ENCODE data around the gene SUOX.
A peak's percentile ranks its signal among the peaks of the same experiment; 100 is the strongest.
"Not testable (repeated sequence)": the region's sequence is repeated elsewhere in the genome, so short reads cannot be mapped to it uniquely, and the experiment has no call there.

Gene SUOX

DNA sequence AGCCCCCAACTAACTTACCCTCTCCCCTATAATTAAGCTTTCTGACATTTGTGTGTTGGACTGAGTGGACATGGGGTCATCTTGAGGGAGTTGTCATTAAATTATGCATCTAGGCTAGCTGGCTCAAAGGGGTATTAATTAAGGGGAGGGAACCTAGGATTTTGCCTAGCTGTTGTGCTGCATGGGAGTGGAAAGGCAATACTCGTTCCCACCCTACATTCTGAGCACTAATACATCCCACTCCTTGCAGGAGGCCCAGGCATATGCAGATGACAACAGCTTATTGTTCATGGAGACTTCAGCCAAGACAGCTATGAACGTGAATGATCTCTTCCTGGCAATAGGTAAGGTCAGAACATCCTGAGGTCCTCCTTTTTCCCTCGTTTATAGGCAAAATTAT is 6.0 kb upstream of the SUOX start:
- DNase-seq (ENCODE audit: low read depth) = no peak
- no peak overlapping the region for H3K4me3 ChIP-seq (ENCODE audit: low read depth, low read length)
- TF ChIP-seq, protein P1, sequence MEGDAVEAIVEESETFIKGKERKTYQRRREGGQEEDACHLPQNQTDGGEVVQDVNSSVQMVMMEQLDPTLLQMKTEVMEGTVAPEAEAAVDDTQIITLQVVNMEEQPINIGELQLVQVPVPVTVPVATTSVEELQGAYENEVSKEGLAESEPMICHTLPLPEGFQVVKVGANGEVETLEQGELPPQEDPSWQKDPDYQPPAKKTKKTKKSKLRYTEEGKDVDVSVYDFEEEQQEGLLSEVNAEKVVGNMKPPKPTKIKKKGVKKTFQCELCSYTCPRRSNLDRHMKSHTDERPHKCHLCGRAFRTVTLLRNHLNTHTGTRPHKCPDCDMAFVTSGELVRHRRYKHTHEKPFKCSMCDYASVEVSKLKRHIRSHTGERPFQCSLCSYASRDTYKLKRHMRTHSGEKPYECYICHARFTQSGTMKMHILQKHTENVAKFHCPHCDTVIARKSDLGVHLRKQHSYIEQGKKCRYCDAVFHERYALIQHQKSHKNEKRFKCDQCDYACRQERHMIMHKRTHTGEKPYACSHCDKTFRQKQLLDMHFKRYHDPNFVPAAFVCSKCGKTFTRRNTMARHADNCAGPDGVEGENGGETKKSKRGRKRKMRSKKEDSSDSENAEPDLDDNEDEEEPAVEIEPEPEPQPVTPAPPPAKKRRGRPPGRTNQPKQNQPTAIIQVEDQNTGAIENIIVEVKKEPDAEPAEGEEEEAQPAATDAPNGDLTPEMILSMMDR (IDR thresholded peaks at IDR 0.05; ENCODE audit: low read depth, low read length) = no peak
- TF ChIP-seq POLR2A (IDR thresholded peaks at IDR 0.05; ENCODE audit: extremely low read depth, insufficient read length) (no peak), MYC (IDR thresholded peaks at IDR 0.05; ENCODE audit: low read depth, low read length) (no peak)
- TF ChIP-seq, protein P2, sequence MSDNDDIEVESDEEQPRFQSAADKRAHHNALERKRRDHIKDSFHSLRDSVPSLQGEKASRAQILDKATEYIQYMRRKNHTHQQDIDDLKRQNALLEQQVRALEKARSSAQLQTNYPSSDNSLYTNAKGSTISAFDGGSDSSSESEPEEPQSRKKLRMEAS (IDR thresholded peaks at IDR 0.05; ENCODE audit: low read depth, low read length) = no peak

DNA sequence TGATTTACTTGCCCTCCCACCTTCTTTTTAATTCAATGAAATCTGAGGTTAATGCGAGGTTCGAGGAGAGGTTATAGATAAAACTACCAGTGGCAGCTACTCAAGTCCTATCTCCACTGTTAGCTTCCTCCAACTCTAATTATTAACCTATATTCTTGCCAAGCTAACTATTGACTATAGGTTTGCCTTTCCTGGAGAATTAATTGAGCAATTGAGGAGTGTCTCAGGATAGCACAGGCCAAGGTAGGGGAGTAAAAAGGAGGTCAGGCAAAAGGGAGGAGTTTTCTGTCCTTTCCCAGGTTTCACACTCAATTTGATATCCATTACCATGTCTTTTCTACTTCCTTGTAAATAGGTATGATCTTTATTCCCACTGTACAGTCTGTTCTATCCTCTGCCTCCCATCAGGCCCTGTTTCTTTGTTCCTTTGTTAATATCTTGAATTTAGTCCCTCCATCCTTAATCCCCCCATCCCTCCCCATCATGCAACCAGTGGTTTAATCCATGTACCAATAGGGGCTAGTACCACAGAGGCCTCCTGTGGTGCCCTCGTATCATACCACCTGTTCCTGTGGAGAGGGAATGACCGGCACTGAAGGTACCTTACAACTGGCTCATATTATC is 3.7 kb upstream of the SUOX start:
- no peak for TF ChIP-seq POLR2A (IDR thresholded peaks at IDR 0.05; ENCODE audit: extremely low read depth, insufficient read length)
- TF ChIP-seq MYC (IDR thresholded peaks at IDR 0.05; ENCODE audit: low read depth, low read length) = no peak
- TF ChIP-seq, protein P1 (IDR thresholded peaks at IDR 0.05; ENCODE audit: low read depth, low read length) = no peak
- TF ChIP-seq, protein P2 (IDR thresholded peaks at IDR 0.05; ENCODE audit: low read depth, low read length) = no peak
- DNase-seq (ENCODE audit: low read depth) = no peak
- H3K4me3 ChIP-seq (ENCODE audit: low read depth, low read length) = no peak overlapping the region

DNA sequence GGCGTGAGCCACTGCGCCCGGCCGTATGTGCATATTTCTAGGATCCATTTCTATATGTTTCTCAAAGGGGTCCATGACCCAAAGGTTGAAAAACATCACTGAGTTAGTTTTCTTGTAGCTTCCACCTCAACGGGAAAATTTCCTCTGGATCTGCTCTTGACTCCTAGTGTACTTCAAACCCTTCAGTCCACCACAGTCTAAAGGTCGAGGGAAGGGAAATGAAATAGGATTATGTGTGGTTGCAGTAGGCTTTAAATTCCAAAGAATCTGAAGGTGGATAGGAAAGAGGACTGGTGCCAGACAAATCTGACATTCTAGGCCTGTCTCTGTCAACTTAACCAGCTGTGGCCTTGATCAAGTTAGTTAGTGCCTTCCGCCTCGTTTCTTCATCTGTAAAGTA is 1.7 kb upstream of the SUOX start:
- TF ChIP-seq MYC (IDR thresholded peaks at IDR 0.05; ENCODE audit: low read depth, low read length) (no peak), POLR2A (IDR thresholded peaks at IDR 0.05; ENCODE audit: extremely low read depth, insufficient read length) (no peak)
- TF ChIP-seq, protein P1 (IDR thresholded peaks at IDR 0.05; ENCODE audit: low read depth, low read length) = no peak
- TF ChIP-seq, protein P2 (IDR thresholded peaks at IDR 0.05; ENCODE audit: low read depth, low read length) = no peak
- no peak overlapping the region for H3K4me3 ChIP-seq (ENCODE audit: low read depth, low read length)
- no peak for DNase-seq (ENCODE audit: low read depth)

DNA sequence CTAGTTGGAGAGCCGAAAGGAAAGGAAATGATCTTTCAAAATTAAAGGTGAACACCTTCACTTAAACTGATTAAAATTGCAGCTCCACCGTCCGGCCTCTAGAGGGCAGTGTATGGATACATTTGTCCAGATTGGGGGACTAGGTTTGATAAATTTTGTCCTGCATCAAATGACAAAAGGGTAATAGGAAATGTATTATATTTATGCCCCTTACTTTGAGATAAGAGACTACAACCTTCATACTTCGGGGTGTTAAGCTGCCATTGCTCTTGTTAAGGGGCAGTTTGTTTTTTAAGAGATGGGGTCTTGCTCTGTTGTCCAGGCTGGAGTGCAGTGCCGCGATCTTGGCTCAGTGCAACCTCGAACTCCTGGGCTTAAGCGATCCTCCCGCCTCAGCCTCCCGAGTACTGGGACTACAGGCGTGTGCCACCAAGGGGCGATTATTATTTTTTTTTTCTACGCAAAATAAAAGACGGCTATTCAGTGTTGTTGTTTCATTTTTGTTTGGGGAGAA is 818 bp upstream of the SUOX start:
- no peak for TF ChIP-seq MYC (IDR thresholded peaks at IDR 0.05; ENCODE audit: low read depth, low read length)
- TF ChIP-seq, protein P1 (IDR thresholded peaks at IDR 0.05; ENCODE audit: low read depth, low read length) = peak; percentile 78
- DNase-seq (ENCODE audit: low read depth) = peak; percentile 71
- no peak overlapping the region for H3K4me3 ChIP-seq (ENCODE audit: low read depth, low read length)

DNA sequence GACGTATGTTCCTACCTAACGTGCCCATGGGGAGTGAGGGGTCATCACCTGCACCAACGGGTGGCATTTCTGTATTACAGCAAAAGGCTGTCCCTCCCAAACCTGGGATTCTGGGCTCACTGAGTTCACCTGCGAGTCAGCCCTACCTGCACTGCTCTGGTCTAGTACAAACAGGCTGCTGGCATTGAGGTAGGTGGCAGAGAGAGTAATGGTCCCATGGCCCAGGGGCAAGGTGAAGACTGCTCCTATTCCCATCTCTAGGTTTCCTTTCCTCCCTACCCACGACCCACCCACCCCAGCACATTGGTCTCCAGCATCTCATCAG is 421 bp downstream of the SUOX start:
- no peak for TF ChIP-seq POLR2A (IDR thresholded peaks at IDR 0.05; ENCODE audit: extremely low read depth, insufficient read length)
- TF ChIP-seq, protein P2 (IDR thresholded peaks at IDR 0.05; ENCODE audit: low read depth, low read length) = no peak
- TF ChIP-seq MYC (IDR thresholded peaks at IDR 0.05; ENCODE audit: low read depth, low read length) = no peak
- TF ChIP-seq, protein P1 (IDR thresholded peaks at IDR 0.05; ENCODE audit: low read depth, low read length) = no peak
- H3K4me3 ChIP-seq (ENCODE audit: low read depth, low read length) = no peak overlapping the region
- peak; percentile 11 for DNase-seq (ENCODE audit: low read depth)

DNA sequence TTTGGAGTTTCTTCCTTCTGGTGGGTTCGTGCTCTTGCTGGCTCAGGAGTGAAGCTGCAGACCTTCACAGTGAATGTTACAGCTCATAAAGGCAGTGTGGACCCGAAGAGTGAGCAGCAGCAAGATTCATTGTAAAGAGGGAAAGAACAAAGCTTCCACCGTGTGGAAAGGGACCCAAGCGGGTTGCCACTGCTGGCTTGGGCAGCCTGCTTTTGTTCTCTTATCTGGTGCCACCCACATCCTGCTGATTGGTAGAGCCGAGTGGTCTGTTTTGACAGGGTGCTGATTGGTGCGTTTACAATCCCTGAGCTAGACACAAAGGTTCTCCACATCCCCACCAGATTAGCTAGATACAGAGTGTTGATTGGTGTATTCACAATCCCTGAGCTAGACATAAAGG is 2.4 kb downstream of the SUOX start:
- DNase-seq (ENCODE audit: low read depth); H3K4me3 ChIP-seq (ENCODE audit: low read depth, low read length): not testable (repeated sequence)

DNA sequence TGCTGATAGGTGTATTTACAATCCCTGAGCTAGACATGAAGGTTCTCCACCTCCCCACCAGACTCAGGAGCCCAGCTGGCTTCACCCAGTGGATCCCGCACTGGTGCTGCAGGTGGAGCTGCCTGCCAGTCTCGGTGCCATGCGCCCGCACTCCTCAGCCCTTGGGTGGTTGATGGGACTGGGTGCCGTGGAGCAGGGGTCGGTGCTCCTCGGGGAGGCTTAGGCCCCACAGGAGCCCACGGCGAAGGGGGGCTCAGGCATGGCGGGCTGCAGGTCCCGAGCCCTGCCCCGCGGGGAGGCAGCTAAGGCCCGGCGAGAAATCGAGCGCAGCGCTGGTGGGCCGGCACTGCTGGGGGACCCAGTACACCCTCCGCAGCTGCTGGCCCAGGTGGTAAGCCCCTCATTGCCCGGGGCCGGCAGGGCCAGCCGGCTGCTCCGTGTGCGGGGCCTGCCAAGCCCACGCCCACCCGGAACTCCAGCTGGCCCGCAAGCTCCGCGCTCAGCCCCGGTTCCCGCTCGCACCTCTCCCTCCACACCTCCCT is 3.0 kb downstream of the SUOX start:
- DNase-seq (ENCODE audit: low read depth); H3K4me3 ChIP-seq (ENCODE audit: low read depth, low read length): not testable (repeated sequence)
